Loucy (cell line): ENCODE measurements around the gene TMEM204.

ENCODE experiments used
- H2AFZ ChIP-seq: fragments of 200-600 bp; sonication (generic); 2 replicates; pipeline ENCODE4 v1.6.0; 2016; ENCODE audit warnings: antibody characterized with exemption, mild to moderate bottlenecking, low read length, moderate library complexity
- H3F3A ChIP-seq: fragments of 200-600 bp; 2 replicates; pipeline ENCODE4 v1.6.0; 2016; ENCODE audit warnings: antibody characterized with exemption, low read depth, mild to moderate bottlenecking
- H3K27me3 ChIP-seq: fragments of 200-600 bp; sonication (generic); 2 replicates; pipeline ENCODE4 v1.6.1; 2014; ENCODE audit warnings: low read length, mild to moderate bottlenecking; ENCODE audit not compliant: insufficient read depth, poor library complexity, severe bottlenecking
- H3K36me3 ChIP-seq: fragments of 200-600 bp; sonication (generic); 2 replicates; pipeline ENCODE4 v1.6.1; 2016; ENCODE audit warnings: low read length; ENCODE audit not compliant: insufficient read depth
- H3K4me1 ChIP-seq: fragments of 200-600 bp; sonication (generic); 2 replicates; pipeline ENCODE4 v1.5.1; 2014; ENCODE audit warnings: low read length, mild to moderate bottlenecking; ENCODE audit not compliant: insufficient read depth, poor library complexity, severe bottlenecking
- H3K4me2 ChIP-seq: fragments of 200-600 bp; sonication (generic); 2 replicates; pipeline ENCODE4 v1.6.0; 2014; ENCODE audit warnings: antibody characterized with exemption, low read length, low read depth, mild to moderate bottlenecking; ENCODE audit not compliant: poor library complexity, severe bottlenecking
- H3K4me3 ChIP-seq: fragments of 200-600 bp; sonication (generic); 2 replicates; pipeline ENCODE4 v1.5.1; 2014; ENCODE audit warnings: low read length, mild to moderate bottlenecking, mixed read lengths; ENCODE audit not compliant: poor library complexity, severe bottlenecking
- H3K79me2 ChIP-seq: fragments of 200-600 bp; sonication (generic); 2 replicates; pipeline ENCODE4 v1.6.1; 2014; ENCODE audit warnings: low read length; ENCODE audit not compliant: insufficient read depth
- H3K9ac ChIP-seq: fragments of 200-600 bp; sonication (generic); 2 replicates; pipeline ENCODE4 v1.6.0; 2014; ENCODE audit warnings: mild to moderate bottlenecking, low read depth, low read length, moderate library complexity; ENCODE audit not compliant: poor library complexity, severe bottlenecking
- H3K9me2 ChIP-seq: fragments of 200-600 bp; sonication (generic); replicated peaks from 2 replicates; pipeline ENCODE4 v1.6.1; 2016; ENCODE audit warnings: low read depth, low read length, mixed read lengths
- H3K9me3 ChIP-seq: fragments of 200-600 bp; sonication (generic); 2 replicates; pipeline ENCODE4 v1.6.1; 2014; ENCODE audit warnings: mild to moderate bottlenecking, antibody characterized with exemption, low read length, low read depth; ENCODE audit not compliant: insufficient read depth
- H4K20me1 ChIP-seq: fragments of 200-600 bp; sonication (generic); 2 replicates; pipeline ENCODE4 v1.6.0; 2014; ENCODE audit warnings: antibody characterized with exemption, low read length, mild to moderate bottlenecking; ENCODE audit not compliant: insufficient read depth, poor library complexity, severe bottlenecking
- EZH2phosphoT487 ChIP-seq: fragments of 200-600 bp; IDR thresholded peaks from 2 replicates; pipeline ENCODE4 v1.6.1; 2018; ENCODE audit warnings: antibody characterized with exemption, mild to moderate bottlenecking, moderate library complexity, borderline replicate concordance
- TF ChIP-seq, protein P1 (sequence below): fragments of 200-600 bp; sonication (generic); conservative IDR thresholded peaks from 2 replicates; pipeline ENCODE4 v1.5.1; 2014; ENCODE audit warnings: mild to moderate bottlenecking, antibody characterized with exemption, low read length

Gene TMEM204

GRCh38 chr16:1530883-1531637, 2.4 kb upstream of the TMEM204 start:
- TF ChIP-seq, protein P1, sequence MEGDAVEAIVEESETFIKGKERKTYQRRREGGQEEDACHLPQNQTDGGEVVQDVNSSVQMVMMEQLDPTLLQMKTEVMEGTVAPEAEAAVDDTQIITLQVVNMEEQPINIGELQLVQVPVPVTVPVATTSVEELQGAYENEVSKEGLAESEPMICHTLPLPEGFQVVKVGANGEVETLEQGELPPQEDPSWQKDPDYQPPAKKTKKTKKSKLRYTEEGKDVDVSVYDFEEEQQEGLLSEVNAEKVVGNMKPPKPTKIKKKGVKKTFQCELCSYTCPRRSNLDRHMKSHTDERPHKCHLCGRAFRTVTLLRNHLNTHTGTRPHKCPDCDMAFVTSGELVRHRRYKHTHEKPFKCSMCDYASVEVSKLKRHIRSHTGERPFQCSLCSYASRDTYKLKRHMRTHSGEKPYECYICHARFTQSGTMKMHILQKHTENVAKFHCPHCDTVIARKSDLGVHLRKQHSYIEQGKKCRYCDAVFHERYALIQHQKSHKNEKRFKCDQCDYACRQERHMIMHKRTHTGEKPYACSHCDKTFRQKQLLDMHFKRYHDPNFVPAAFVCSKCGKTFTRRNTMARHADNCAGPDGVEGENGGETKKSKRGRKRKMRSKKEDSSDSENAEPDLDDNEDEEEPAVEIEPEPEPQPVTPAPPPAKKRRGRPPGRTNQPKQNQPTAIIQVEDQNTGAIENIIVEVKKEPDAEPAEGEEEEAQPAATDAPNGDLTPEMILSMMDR = no peak
- no peak for TF ChIP-seq EZH2phosphoT487
- H3K79me2 ChIP-seq = no peaks in the 10 kb centered on the region
- no peak overlapping the region for H3K9ac ChIP-seq
- H3K9me2 ChIP-seq = no peaks in the 10 kb centered on the region
- no peaks in the 10 kb centered on the region for H4K20me1 ChIP-seq
- H3K9me3 ChIP-seq = no peaks in the 10 kb centered on the region
- no peaks in the 10 kb centered on the region for H3K36me3 ChIP-seq
- H3K4me3 ChIP-seq = no peak overlapping the region
- H3K4me2 ChIP-seq = no peak overlapping the region
- H3K27me3 ChIP-seq = no peaks in the 10 kb centered on the region
- H3K4me1 ChIP-seq = peaks cover 9% of the 10 kb centered on the region
- no peaks in the 10 kb centered on the region for H3F3A ChIP-seq
- H2AFZ ChIP-seq = no peak overlapping the region

- H3F3A ChIP-seq = no peaks in the 10 kb centered on the region
- TF ChIP-seq, protein P1 = no peak
- TF ChIP-seq EZH2phosphoT487 = no peak
- H3K4me3 ChIP-seq = no peak overlapping the region
- H3K9me3 ChIP-seq = no peaks in the 10 kb centered on the region
- H3K27me3 ChIP-seq = no peaks in the 10 kb centered on the region
- peaks cover 8% of the 10 kb centered on the region for H3K4me1 ChIP-seq
- no peaks in the 10 kb centered on the region for H3K36me3 ChIP-seq
- no peak overlapping the region for H3K4me2 ChIP-seq
- no peak overlapping the region for H2AFZ ChIP-seq
- no peak overlapping the region for H3K9ac ChIP-seq
- no peaks in the 10 kb centered on the region for H3K79me2 ChIP-seq
- H4K20me1 ChIP-seq = no peaks in the 10 kb centered on the region
- H3K9me2 ChIP-seq = no peaks in the 10 kb centered on the region
Measured at GRCh38 chr16:1531638-1531910, 1.9 kb upstream of the TMEM204 start.

DNA sequence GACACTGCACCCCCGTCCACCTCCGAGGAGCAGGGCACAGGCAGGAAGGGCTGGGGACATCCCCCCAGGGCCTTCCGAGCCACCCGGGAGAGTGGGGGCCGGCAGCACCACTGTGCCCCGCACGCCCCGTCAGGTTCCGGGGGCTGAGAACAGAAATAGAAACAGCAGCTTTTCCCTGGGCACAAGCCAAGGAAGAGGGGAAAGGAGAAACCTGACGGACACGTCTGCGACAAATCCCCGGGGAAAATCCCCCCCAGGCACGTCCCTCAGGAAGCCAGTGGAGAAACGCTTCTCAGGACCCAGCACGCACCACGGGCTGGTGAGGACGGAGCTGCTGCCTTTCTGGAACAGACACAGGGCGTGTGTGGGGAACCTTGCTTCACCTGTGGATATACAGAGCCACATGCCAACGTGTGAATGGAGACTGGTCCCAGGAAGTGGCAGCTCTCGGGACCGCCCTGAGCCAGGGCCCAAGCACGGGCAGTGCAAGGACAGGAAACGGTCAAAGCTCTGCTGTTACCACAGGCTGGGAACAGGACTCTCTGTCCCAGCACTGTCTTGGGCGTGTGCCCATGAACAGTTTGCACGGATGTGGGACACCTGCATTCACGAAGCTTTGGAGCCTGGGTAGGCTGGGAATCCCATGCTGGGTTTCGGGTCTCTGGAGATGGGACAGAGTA, 1.2 kb upstream of the TMEM204 start:
- no peaks in the 10 kb centered on the region for H3F3A ChIP-seq
- no peaks in the 10 kb centered on the region for H3K79me2 ChIP-seq
- H3K4me3 ChIP-seq = no peak overlapping the region
- no peaks in the 10 kb centered on the region for H3K9me2 ChIP-seq
- no peak overlapping the region for H2AFZ ChIP-seq
- no peaks in the 10 kb centered on the region for H3K27me3 ChIP-seq
- H4K20me1 ChIP-seq = no peaks in the 10 kb centered on the region
- TF ChIP-seq EZH2phosphoT487 = no peak
- TF ChIP-seq, protein P1 = no peak
- H3K9ac ChIP-seq = no peak overlapping the region
- no peak overlapping the region for H3K4me2 ChIP-seq
- peaks cover 1% of the 10 kb centered on the region for H3K4me1 ChIP-seq
- no peaks in the 10 kb centered on the region for H3K36me3 ChIP-seq
- no peaks in the 10 kb centered on the region for H3K9me3 ChIP-seq
